ENCODE results near the gene TMEM18.

The TMEM18 gene

DNA sequence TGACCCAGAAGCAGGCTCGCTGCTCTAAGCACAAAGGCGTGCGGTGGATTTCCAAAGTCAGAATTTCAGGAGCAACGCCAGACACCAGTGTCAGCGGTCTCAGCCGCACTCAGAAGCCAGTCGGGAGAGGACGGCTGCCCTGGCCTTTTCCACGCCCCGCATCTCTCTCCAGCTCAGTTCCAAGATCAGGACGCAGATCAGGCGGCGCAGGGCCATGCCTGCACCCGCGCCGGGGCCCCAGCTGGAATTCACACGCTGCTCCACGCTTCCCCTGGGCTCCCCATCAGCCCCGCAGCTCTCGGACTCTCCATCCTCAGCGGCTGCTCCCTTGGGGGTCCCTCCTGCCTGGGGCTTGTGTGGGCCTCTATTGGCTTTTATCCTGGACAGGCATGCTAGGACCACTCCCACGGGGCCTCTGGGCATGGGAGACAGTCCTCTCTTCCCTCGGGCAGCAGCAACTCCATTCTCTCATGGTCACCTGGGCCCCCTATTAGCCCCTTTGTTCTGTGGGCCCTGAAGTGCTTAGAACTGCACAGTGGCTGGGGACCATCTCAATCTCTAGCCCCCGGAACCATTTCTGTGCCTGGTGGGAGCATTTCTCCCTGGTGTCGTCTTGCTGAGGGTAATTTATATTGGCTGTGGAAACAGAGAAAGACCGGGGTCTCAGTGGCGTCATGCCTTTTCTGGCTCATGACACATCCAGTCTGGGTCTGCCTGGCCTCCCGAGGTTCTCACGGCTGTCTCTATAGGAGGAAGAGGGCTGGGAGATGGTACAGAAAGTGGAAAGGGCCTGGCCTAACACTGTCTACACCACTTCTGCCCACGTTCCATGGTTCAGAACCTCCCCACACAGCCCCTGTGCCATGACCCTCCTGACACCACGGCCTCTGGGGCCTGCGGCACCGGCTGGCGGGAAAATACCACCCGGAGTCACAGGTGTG is 14.9 kb upstream of the TMEM18 start:
- ChIA-PET CTCF (no interaction called here), POLR2A (interaction anchor here (1.0 kb wide), 1 partner anchor 14 kb away, joined by 3 read pairs; the partner anchor contains the start of gene TMEM18)
- no peak overlapping the region for H3K27ac ChIP-seq (ENCODE audit: extremely low read depth, low read depth, low read length)
- no peaks in the 10 kb centered on the region for H3K4me1 ChIP-seq (ENCODE audit: control insufficient read depth, insufficient read depth, low read length)
- no peaks in the 10 kb centered on the region for H3K9me3 ChIP-seq (ENCODE audit: control insufficient read depth, insufficient read depth, low read depth, low read length)
- H3K4me3 ChIP-seq (ENCODE audit: low read depth, low read length), result no peak overlapping the region
- no peaks in the 10 kb centered on the region for H3K36me3 ChIP-seq (ENCODE audit: control insufficient read depth in 2 of 2, insufficient read depth in 1 of 2, low read length in 2 of 2)
- TF ChIP-seq ZNF10 (tag by site-specific recombination; IDR thresholded peaks at IDR 0.05) (no peak), ZNF23 (tag by site-specific recombination; IDR thresholded peaks at IDR 0.05; ENCODE audit: borderline replicate concordance) (no peak), ZNF394 (tag by site-specific recombination; IDR thresholded peaks at IDR 0.05; ENCODE audit: borderline replicate concordance) (no peak), ZNF140 (tag by site-specific recombination; IDR thresholded peaks at IDR 0.05) (no peak), REPIN1 (tag by site-specific recombination; IDR thresholded peaks at IDR 0.05; ENCODE audit: low read depth) (no peak), ZNF654 (tag by site-specific recombination; IDR thresholded peaks at IDR 0.05; ENCODE audit: low read depth) (no peak), BCL11A (tag by site-specific recombination; IDR thresholded peaks at IDR 0.05; ENCODE audit: low read depth) (no peak), ZNF404 (tag by site-specific recombination; IDR thresholded peaks at IDR 0.05) (no peak), ZNF174 (tag by site-specific recombination; IDR thresholded peaks at IDR 0.05) (no peak), ZNF157 (tag by site-specific recombination; IDR thresholded peaks at IDR 0.05) (no peak), IKZF3 (tag by site-specific recombination; IDR thresholded peaks at IDR 0.05) (no peak), ZNF266 (tag by site-specific recombination; IDR thresholded peaks at IDR 0.05; ENCODE audit: low read depth) (no peak)
- TF ChIP-seq, protein P1, sequence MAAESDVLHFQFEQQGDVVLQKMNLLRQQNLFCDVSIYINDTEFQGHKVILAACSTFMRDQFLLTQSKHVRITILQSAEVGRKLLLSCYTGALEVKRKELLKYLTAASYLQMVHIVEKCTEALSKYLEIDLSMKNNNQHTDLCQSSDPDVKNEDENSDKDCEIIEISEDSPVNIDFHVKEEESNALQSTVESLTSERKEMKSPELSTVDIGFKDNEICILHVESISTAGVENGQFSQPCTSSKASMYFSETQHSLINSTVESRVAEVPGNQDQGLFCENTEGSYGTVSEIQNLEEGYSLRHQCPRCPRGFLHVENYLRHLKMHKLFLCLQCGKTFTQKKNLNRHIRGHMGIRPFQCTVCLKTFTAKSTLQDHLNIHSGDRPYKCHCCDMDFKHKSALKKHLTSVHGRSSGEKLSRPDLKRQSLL (tag by site-specific recombination; IDR thresholded peaks at IDR 0.05), result no peak

DNA sequence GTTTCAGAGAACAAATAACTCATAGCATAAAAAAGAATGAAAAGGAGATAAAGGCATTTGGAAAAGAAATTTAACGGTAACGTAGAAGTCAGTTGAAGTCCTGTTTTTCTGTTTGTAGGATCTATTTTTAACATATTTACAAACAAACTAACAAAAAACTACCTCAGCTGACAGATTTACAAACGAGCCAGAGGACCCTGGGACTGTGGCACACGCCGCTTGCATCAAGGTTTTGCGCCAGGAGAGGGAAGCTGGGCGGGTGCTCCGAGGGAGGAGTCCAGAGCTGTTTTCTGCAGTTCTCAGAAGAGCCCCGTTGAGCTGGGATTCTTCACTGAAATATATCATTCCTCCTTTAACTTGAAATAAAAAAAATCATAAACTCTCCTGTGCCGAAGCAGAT is 13.6 kb upstream of the TMEM18 start:
- no peaks in the 10 kb centered on the region for H3K4me1 ChIP-seq (ENCODE audit: control insufficient read depth, insufficient read depth, low read length)
- CTCF ChIA-PET, result interaction anchor here (0.6 to 1.0 kb wide), 2 partner anchors 9 to 24 kb away, joined by 3 to 4 read pairs; no protein-coding TSS in a partner anchor
- no peaks in the 10 kb centered on the region for H3K9me3 ChIP-seq (ENCODE audit: control insufficient read depth, insufficient read depth, low read depth, low read length)
- H3K27ac ChIP-seq (ENCODE audit: extremely low read depth, low read depth, low read length), result no peak overlapping the region
- H3K4me3 ChIP-seq (ENCODE audit: low read depth, low read length), result no peak overlapping the region
- POLR2A ChIA-PET, result no interaction called here
- no peaks in the 10 kb centered on the region for H3K36me3 ChIP-seq (ENCODE audit: control insufficient read depth in 2 of 2, insufficient read depth in 1 of 2, low read length in 2 of 2)
- TF ChIP-seq ZSCAN23 (tag by site-specific recombination; IDR thresholded peaks at IDR 0.05) (no peak), KLF1 (tag by site-specific recombination; IDR thresholded peaks at IDR 0.05) (no peak), BCL11B (tag by site-specific recombination; IDR thresholded peaks at IDR 0.05; ENCODE audit: low read depth) (no peak), ZNF626 (tag by site-specific recombination; IDR thresholded peaks at IDR 0.05) (no peak), ZSCAN30 (tag by site-specific recombination; IDR thresholded peaks at IDR 0.05) (no peak), ZNF548 (tag by site-specific recombination; IDR thresholded peaks at IDR 0.05) (no peak), ZFP37 (tag by site-specific recombination; IDR thresholded peaks at IDR 0.05) (no peak), ZNF473 (tag by site-specific recombination; IDR thresholded peaks at IDR 0.05) (no peak), MYNN (tag by site-specific recombination; IDR thresholded peaks at IDR 0.05; ENCODE audit: borderline replicate concordance) (no peak), ZNF23 (tag by site-specific recombination; IDR thresholded peaks at IDR 0.05; ENCODE audit: borderline replicate concordance) (no peak), ZFP41 (tag by site-specific recombination; IDR thresholded peaks at IDR 0.05; ENCODE audit: borderline replicate concordance) (no peak)
- TF ChIP-seq, protein P2, sequence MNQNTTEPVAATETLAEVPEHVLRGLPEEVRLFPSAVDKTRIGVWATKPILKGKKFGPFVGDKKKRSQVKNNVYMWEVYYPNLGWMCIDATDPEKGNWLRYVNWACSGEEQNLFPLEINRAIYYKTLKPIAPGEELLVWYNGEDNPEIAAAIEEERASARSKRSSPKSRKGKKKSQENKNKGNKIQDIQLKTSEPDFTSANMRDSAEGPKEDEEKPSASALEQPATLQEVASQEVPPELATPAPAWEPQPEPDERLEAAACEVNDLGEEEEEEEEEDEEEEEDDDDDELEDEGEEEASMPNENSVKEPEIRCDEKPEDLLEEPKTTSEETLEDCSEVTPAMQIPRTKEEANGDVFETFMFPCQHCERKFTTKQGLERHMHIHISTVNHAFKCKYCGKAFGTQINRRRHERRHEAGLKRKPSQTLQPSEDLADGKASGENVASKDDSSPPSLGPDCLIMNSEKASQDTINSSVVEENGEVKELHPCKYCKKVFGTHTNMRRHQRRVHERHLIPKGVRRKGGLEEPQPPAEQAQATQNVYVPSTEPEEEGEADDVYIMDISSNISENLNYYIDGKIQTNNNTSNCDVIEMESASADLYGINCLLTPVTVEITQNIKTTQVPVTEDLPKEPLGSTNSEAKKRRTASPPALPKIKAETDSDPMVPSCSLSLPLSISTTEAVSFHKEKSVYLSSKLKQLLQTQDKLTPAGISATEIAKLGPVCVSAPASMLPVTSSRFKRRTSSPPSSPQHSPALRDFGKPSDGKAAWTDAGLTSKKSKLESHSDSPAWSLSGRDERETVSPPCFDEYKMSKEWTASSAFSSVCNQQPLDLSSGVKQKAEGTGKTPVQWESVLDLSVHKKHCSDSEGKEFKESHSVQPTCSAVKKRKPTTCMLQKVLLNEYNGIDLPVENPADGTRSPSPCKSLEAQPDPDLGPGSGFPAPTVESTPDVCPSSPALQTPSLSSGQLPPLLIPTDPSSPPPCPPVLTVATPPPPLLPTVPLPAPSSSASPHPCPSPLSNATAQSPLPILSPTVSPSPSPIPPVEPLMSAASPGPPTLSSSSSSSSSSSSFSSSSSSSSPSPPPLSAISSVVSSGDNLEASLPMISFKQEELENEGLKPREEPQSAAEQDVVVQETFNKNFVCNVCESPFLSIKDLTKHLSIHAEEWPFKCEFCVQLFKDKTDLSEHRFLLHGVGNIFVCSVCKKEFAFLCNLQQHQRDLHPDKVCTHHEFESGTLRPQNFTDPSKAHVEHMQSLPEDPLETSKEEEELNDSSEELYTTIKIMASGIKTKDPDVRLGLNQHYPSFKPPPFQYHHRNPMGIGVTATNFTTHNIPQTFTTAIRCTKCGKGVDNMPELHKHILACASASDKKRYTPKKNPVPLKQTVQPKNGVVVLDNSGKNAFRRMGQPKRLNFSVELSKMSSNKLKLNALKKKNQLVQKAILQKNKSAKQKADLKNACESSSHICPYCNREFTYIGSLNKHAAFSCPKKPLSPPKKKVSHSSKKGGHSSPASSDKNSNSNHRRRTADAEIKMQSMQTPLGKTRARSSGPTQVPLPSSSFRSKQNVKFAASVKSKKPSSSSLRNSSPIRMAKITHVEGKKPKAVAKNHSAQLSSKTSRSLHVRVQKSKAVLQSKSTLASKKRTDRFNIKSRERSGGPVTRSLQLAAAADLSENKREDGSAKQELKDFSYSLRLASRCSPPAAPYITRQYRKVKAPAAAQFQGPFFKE (tag by site-specific recombination; IDR thresholded peaks at IDR 0.05; ENCODE audit: borderline replicate concordance), result no peak
- TF ChIP-seq, protein P3, sequence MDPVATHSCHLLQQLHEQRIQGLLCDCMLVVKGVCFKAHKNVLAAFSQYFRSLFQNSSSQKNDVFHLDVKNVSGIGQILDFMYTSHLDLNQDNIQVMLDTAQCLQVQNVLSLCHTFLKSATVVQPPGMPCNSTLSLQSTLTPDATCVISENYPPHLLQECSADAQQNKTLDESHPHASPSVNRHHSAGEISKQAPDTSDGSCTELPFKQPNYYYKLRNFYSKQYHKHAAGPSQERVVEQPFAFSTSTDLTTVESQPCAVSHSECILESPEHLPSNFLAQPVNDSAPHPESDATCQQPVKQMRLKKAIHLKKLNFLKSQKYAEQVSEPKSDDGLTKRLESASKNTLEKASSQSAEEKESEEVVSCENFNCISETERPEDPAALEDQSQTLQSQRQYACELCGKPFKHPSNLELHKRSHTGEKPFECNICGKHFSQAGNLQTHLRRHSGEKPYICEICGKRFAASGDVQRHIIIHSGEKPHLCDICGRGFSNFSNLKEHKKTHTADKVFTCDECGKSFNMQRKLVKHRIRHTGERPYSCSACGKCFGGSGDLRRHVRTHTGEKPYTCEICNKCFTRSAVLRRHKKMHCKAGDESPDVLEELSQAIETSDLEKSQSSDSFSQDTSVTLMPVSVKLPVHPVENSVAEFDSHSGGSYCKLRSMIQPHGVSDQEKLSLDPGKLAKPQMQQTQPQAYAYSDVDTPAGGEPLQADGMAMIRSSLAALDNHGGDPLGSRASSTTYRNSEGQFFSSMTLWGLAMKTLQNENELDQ (tag by site-specific recombination; IDR thresholded peaks at IDR 0.05; ENCODE audit: low read depth), result no peak

All from HEK293 (cell line).